GM18867 (cell line): ENCODE data around the gene RFPL4AL1.
"Not testable (repeated sequence)": the region's sequence is repeated elsewhere in the genome, so short reads cannot be mapped to it uniquely, and the experiment has no call there.

Source experiments
- ATAC-seq: cut with Tn5 transposase; IDR thresholded peaks from one replicate; pipeline ENCODE4 v1.9.1; 2021; ENCODE audit warnings: mild to moderate bottlenecking, moderate library complexity; ENCODE audit not compliant: unreplicated experiment

The RFPL4AL1 gene

GRCh38 chr19:55768818-55769217 lies at the start of gene RFPL4AL1:
TSS of gene RFPL4AL1 (plus strand) at chr19:55769118. CDS start at chr19:55771805, 2,687 bp downstream.
- not testable (repeated sequence) for ATAC-seq

- ATAC-seq: no peak
Measured at GRCh38 chr19:55720214-55720746, 48.6 kb upstream of the RFPL4AL1 start.

- ATAC-seq: no peak
Measured at GRCh38 chr19:55720801-55721200, 48.1 kb upstream of the RFPL4AL1 start.

- ATAC-seq: no peak
Measured at GRCh38 chr19:55723491-55723890, 45.4 kb upstream of the RFPL4AL1 start.

- ATAC-seq: not testable (repeated sequence)
Measured at GRCh38 chr19:55730378-55730777, 38.5 kb upstream of the RFPL4AL1 start.

GRCh38 chr19:55738302-55738701 lies 30.6 kb upstream of the RFPL4AL1 start, which contains the start of gene NLRP9:
TSS of gene NLRP9 (minus strand) at chr19:55738402. CDS start at chr19:55738374, 28 bp downstream.
- ATAC-seq: no peak

GRCh38 chr19:55750715-55751114 lies 18.2 kb upstream of the RFPL4AL1 start:
- no peak for ATAC-seq

- no peak for ATAC-seq
Measured at GRCh38 chr19:55753401-55753800, 15.5 kb upstream of the RFPL4AL1 start.

- not testable (repeated sequence) for ATAC-seq
Measured at GRCh38 chr19:55756808-55757207, 12.1 kb upstream of the RFPL4AL1 start.

- not testable (repeated sequence) for ATAC-seq
Measured at GRCh38 chr19:55758797-55759196, 10.1 kb upstream of the RFPL4AL1 start, which contains the start of gene RFPL4A. TSS of gene RFPL4A (plus strand) at chr19:55759097. CDS start at chr19:55761801, 2,704 bp downstream.

- ATAC-seq: no peak
Measured at GRCh38 chr19:55766466-55766865, 2.5 kb upstream of the RFPL4AL1 start.

- not testable (repeated sequence) for ATAC-seq
Measured at GRCh38 chr19:55769632-55770031, 714 bp downstream of the RFPL4AL1 start.

GRCh38 chr19:55777528-55777927 lies 8.6 kb downstream of the RFPL4AL1 start:
- ATAC-seq: no peak

- no peak for ATAC-seq
Measured at GRCh38 chr19:55778331-55778730, 9.4 kb downstream of the RFPL4AL1 start.

- no peak for ATAC-seq
Measured at GRCh38 chr19:55781112-55781511, 12.2 kb downstream of the RFPL4AL1 start.

- ATAC-seq: no peak
Measured at GRCh38 chr19:55795021-55795420, 26.1 kb downstream of the RFPL4AL1 start.

- ATAC-seq: no peak
Measured at GRCh38 chr19:55801416-55801815, 32.5 kb downstream of the RFPL4AL1 start.

- no peak for ATAC-seq
Measured at GRCh38 chr19:55802281-55802680, 33.4 kb downstream of the RFPL4AL1 start.

GRCh38 chr19:55809381-55810058 lies 40.6 kb downstream of the RFPL4AL1 start:
- no peak for ATAC-seq

- no peak for ATAC-seq
Measured at GRCh38 chr19:55811340-55811739, 42.4 kb downstream of the RFPL4AL1 start.

- no peak for ATAC-seq
Measured at GRCh38 chr19:55812449-55812848, 43.5 kb downstream of the RFPL4AL1 start.

GRCh38 chr19:55813906-55814305 lies 45.0 kb downstream of the RFPL4AL1 start:
- ATAC-seq: no peak
